HCT116 (cell line): ENCODE measurements around the gene GRIN2C. TPM values are rescaled to one million over a fixed set of nuclear protein-coding genes. Genes with fewer than 3 reads are reported as not detected.

Experiments used
- ATAC-seq: fragments of 200-7000 bp; cut with Tn5 transposase; 2 replicates; pipeline ENCODE4 v1.9.1; 2020; ENCODE audit warnings: mild to moderate bottlenecking, moderate library complexity
- BruUV-seq: library from RNA; stranded (reverse); fragments of 400-500 nt; replicated peaks from 2 replicates; lab custom pipeline; 2021; lab: Mats Ljungman, UMichigan
- CTCF ChIA-PET: fragments of 300-600 bp; sonication (Branson Sonifier 250); formaldehyde crosslinking; loops from one replicate; lab custom pipeline; 2021; ENCODE audit warnings: antibody characterized with exemption; lab: Charles Lee
- POLR2A ChIA-PET: fragments of 300-600, 350-600 bp; sonication (Branson Sonifier 250); formaldehyde crosslinking; loops from one replicate; lab custom pipeline; 2021; ENCODE audit warnings: antibody characterized with exemption; lab: Charles Lee
- RAD21 ChIA-PET, 2 experiments: fragments of 300-600 bp; sonication (Branson Sonifier 250); formaldehyde crosslinking; loops; one replicate each; lab custom pipeline; 2023; ENCODE audit warnings: low total read pairs in 2 of 2; ENCODE audit not compliant: uncharacterized antibody in 2 of 2, unreplicated experiment in 2 of 2, low non-redundant PET in 1 of 2; lab: Charles Lee
- DNase-seq: peaks from one replicate; pipeline ENCODE4 v3.0.0-alpha.2; 2010; ENCODE audit warnings: low read depth, low spot score
- H2AFZ ChIP-seq: fragments of 200-600 bp; shearing (Covaris generic), sonication (generic); 2 replicates; pipeline ENCODE4 v1.6.1; 2017; ENCODE audit warnings: low read depth, mixed run types, mixed read lengths, antibody characterized with exemption, low read length; ENCODE audit not compliant: poor library complexity, severe bottlenecking
- H3K27ac ChIP-seq: 2 replicates; pipeline ENCODE4 v1.5.1; 2012; ENCODE audit warnings: low read depth, low read length
- H3K27me3 ChIP-seq: fragments of 200-600 bp; sonication (generic); 2 replicates; pipeline ENCODE4 v1.6.1; 2016; ENCODE audit warnings: mixed run types, low read length, mixed read lengths; ENCODE audit not compliant: insufficient read depth
- H3K36me3 ChIP-seq, 2 experiments: fragments of 200-500 bp in 1 of 2; fragments of 200-600 bp in 1 of 2; sonication (Bioruptor generic) in 1 of 2; sonication (generic) in 1 of 2; 2 replicates each; pipeline versions ENCODE4 v1.5.1 to v1.6.1; 2014 to 2016; ENCODE audit warnings: low read length in 2 of 2, inconsistent platforms in 1 of 2, mixed read lengths in 1 of 2, mixed run types in 1 of 2; ENCODE audit not compliant: insufficient read depth in 2 of 2, control insufficient read depth in 1 of 2
- H3K4me1 ChIP-seq, 2 experiments: fragments of 200-600 bp in 1 of 2; sonication (generic) in 1 of 2; 2 replicates each; pipeline versions ENCODE4 v1.5.1 to v1.6.1; 2012 to 2017; ENCODE audit warnings: low read length in 2 of 2, inconsistent platforms in 1 of 2, mild to moderate bottlenecking in 1 of 2, mixed read lengths in 1 of 2, mixed run types in 1 of 2, moderate library complexity in 1 of 2; ENCODE audit not compliant: insufficient read depth in 2 of 2, control insufficient read depth in 1 of 2
- H3K4me2 ChIP-seq: fragments of 200-600 bp; sonication (generic); 2 replicates; pipeline ENCODE4 v1.6.1; 2017; ENCODE audit warnings: mixed run types, low read length, mixed read lengths
- H3K4me3 ChIP-seq, 2 experiments: fragments of 200-600 bp in 1 of 2; sonication (generic) in 1 of 2; replicated peaks in 1 of 2; 2 replicates each; pipeline ENCODE4 v1.5.1; 2011 to 2016; ENCODE audit warnings: low read length in 2 of 2, control low read depth in 1 of 2, low read depth in 1 of 2, mild to moderate bottlenecking in 1 of 2, mixed read lengths in 1 of 2, mixed run types in 1 of 2
- H3K79me2 ChIP-seq: fragments of 200-600 bp; sonication (generic); 2 replicates; pipeline ENCODE4 v1.6.1; 2017; ENCODE audit warnings: mild to moderate bottlenecking, mixed run types, low read length, moderate library complexity, mixed read lengths; ENCODE audit not compliant: insufficient read depth
- H3K9ac ChIP-seq: fragments of 200-600 bp; sonication (generic); 2 replicates; pipeline ENCODE4 v1.6.1; 2016; ENCODE audit warnings: low read length, mixed read lengths
- H3K9me2 ChIP-seq: fragments of 200-600 bp; sonication (generic), shearing (Covaris generic); 2 replicates; pipeline ENCODE4 v1.6.1; 2017; ENCODE audit warnings: mixed run types, mild to moderate bottlenecking, moderate library complexity; ENCODE audit not compliant: insufficient read depth
- H3K9me3 ChIP-seq, 2 experiments: fragments of 200-500 bp in 1 of 2; fragments of 200-600 bp in 1 of 2; sonication (Bioruptor generic) in 1 of 2; sonication (generic) in 1 of 2; 2 replicates each; pipeline ENCODE4 v1.6.1; 2014 to 2017; ENCODE audit warnings: low read length in 2 of 2, mixed read lengths in 2 of 2, inconsistent platforms in 1 of 2, low read depth in 1 of 2, mild to moderate bottlenecking in 1 of 2, mixed run types in 1 of 2, moderate library complexity in 1 of 2; ENCODE audit not compliant: control insufficient read depth in 1 of 2, insufficient read depth in 1 of 2
- H4K20me1 ChIP-seq: fragments of 200-600 bp; sonication (generic), shearing (Covaris generic); 2 replicates; pipeline ENCODE4 v1.6.1; 2017; ENCODE audit warnings: mixed run types, mild to moderate bottlenecking, moderate library complexity; ENCODE audit not compliant: insufficient read depth
- ATF3 ChIP-seq: IDR thresholded peaks from 2 replicates; pipeline ENCODE4 v1.6.1; 2012
- CBX3 ChIP-seq: IDR thresholded peaks from 2 replicates; pipeline ENCODE4 v1.6.1; 2012; ENCODE audit warnings: low read depth
- CEBPB ChIP-seq: IDR thresholded peaks from 2 replicates; pipeline ENCODE4 v1.6.1; 2012; ENCODE audit warnings: low read depth
- CTCF ChIP-seq, 3 experiments: fragments of 200-600 bp in 1 of 3; sonication (generic) in 1 of 3; IDR thresholded peaks in 2 of 3; conservative IDR thresholded peaks in 1 of 3; 2 replicates each; pipeline ENCODE4 v1.5.1; 2012 to 2017; ENCODE audit warnings: low read depth in 2 of 3, low read length in 2 of 3, antibody characterized with exemption in 1 of 3, borderline replicate concordance in 1 of 3, control low read depth in 1 of 3, mild to moderate bottlenecking in 1 of 3, mixed read lengths in 1 of 3, mixed run types in 1 of 3, moderate library complexity in 1 of 3; ENCODE audit not compliant: insufficient read depth in 1 of 3
- EGR1 ChIP-seq: IDR thresholded peaks from 2 replicates; pipeline ENCODE4 v1.6.1; 2012; ENCODE audit warnings: low read depth
- ELF1 ChIP-seq: IDR thresholded peaks from 2 replicates; pipeline ENCODE4 v1.6.1; 2012; ENCODE audit warnings: low read depth, borderline replicate concordance
- EZH2 ChIP-seq: fragments of 200-600 bp; sonication (generic); IDR thresholded peaks from 2 replicates; pipeline ENCODE4 v1.6.1; 2017; ENCODE audit warnings: antibody characterized with exemption, mixed run types
- FOSL1 ChIP-seq: IDR thresholded peaks from 2 replicates; pipeline ENCODE4 v1.6.1; 2012; ENCODE audit warnings: low read depth
- JUND ChIP-seq: IDR thresholded peaks from 2 replicates; pipeline ENCODE4 v1.6.1; 2012
- MAX ChIP-seq: IDR thresholded peaks from 2 replicates; pipeline ENCODE4 v1.6.1; 2012
- POLR2A ChIP-seq: IDR thresholded peaks from 2 replicates; pipeline ENCODE4 v1.7.0; 2011; ENCODE audit warnings: borderline replicate concordance; ENCODE audit not compliant: insufficient read depth, insufficient read length; ENCODE audit errors: extremely low read depth
- POLR2AphosphoS5 ChIP-seq: IDR thresholded peaks from 2 replicates; pipeline ENCODE4 v1.6.1; 2011; ENCODE audit warnings: mild to moderate bottlenecking, low read depth, low read length, moderate library complexity
- RAD21 ChIP-seq: IDR thresholded peaks from 2 replicates; pipeline ENCODE4 v1.6.1; 2012; ENCODE audit warnings: low read depth, mild to moderate bottlenecking
- SP1 ChIP-seq: IDR thresholded peaks from 2 replicates; pipeline ENCODE4 v1.6.1; 2012; ENCODE audit warnings: low read depth
- SRF ChIP-seq: IDR thresholded peaks from 2 replicates; pipeline ENCODE4 v1.6.1; 2012; ENCODE audit warnings: low read depth
- YY1 ChIP-seq: IDR thresholded peaks from 2 replicates; pipeline ENCODE4 v1.6.1; 2011; ENCODE audit warnings: low read length, low read depth, moderate library complexity, mild to moderate bottlenecking; ENCODE audit not compliant: insufficient replicate concordance; ENCODE audit errors: extremely low read depth
- ZFX ChIP-seq: fragments of 450-650 bp; IDR thresholded peaks from 2 replicates; pipeline ENCODE4 v1.6.1; 2017
- ZNF274 ChIP-seq: fragments of 200-500 bp; sonication (Bioruptor generic); IDR thresholded peaks from 2 replicates; pipeline ENCODE4 v1.6.1; 2014; ENCODE audit warnings: mild to moderate bottlenecking, low read depth, low read length, inconsistent platforms
- intact Hi-C: fragments of 100-400 bp; cut with micrococcal nuclease; formaldehyde crosslinking; loops from 2 replicates; pipeline ENCODE4 v1.10.0; 2022
- total RNA-seq: library from RNA; stranded (reverse); gene quantifications from one replicate; pipeline ENCODE4 v1.2.1, GENCODE V29; 2021; ENCODE audit not compliant: unreplicated experiment

GRIN2C gene
- total RNA-seq, 1 experiment from 2014 or later, result 2.2 TPM

GRCh38 chr17:74819801-74820436 is 39.8 kb downstream of the GRIN2C start:
- no peak overlapping the region for H3K4me3 ChIP-seq
- CTCF ChIA-PET, result interaction anchor here (1.3 kb wide), 1 partner anchor 23 kb away, joined by 4 read pairs; no protein-coding TSS in a partner anchor
- POLR2A ChIA-PET, result no interaction called here

GRCh38 chr17:74818291-74818938 is 41.3 kb downstream of the GRIN2C start:
- no peaks in the 10 kb centered on the region for H3K36me3 ChIP-seq
- BruUV-seq, result no TSS peak
- intact Hi-C loops, result no loop called here
- no peaks in the 10 kb centered on the region for H3K9me2 ChIP-seq
- H3K4me2 ChIP-seq, result no peak overlapping the region
- ChIA-PET POLR2A (no interaction called here), RAD21 (no interaction called here), CTCF (interaction anchor here (1.4 kb wide), 1 partner anchor 55 kb away, joined by 3 read pairs; no protein-coding TSS in a partner anchor)
- ATAC-seq (no peak), DNase-seq (no peak)
- no peaks in the 10 kb centered on the region for H3K27me3 ChIP-seq
- no peak overlapping the region for H2AFZ ChIP-seq
- no peaks in the 10 kb centered on the region for H4K20me1 ChIP-seq
- H3K9ac ChIP-seq, result no peak overlapping the region
- H3K9me3 ChIP-seq, result no peaks in the 10 kb centered on the region
- H3K27ac ChIP-seq, result no peak overlapping the region
- no peaks in the 10 kb centered on the region for H3K79me2 ChIP-seq
- no peaks in the 10 kb centered on the region for H3K4me1 ChIP-seq
- no peak overlapping the region for H3K4me3 ChIP-seq
- TF ChIP-seq RAD21, result no peak
- TF ChIP-seq ZNF274, result no peak
- no peak for TF ChIP-seq EGR1
- TF ChIP-seq JUND, result no peak
- TF ChIP-seq MAX, result no peak
- no peak for TF ChIP-seq FOSL1
- no peak for TF ChIP-seq CBX3
- TF ChIP-seq ZFX, result no peak
- no peak for TF ChIP-seq POLR2AphosphoS5
- no peak for TF ChIP-seq EZH2
- no peak for TF ChIP-seq CEBPB
- no peak for TF ChIP-seq SRF
- TF ChIP-seq YY1, result no peak
- no peak for TF ChIP-seq POLR2A
- TF ChIP-seq SP1, result no peak
- TF ChIP-seq ELF1, result no peak
- TF ChIP-seq CTCF (IDR thresholded peaks at IDR 0.05 in 2 of 3, conservative IDR thresholded peaks at IDR 0.05 in 1 of 3; ENCODE audit: borderline replicate concordance in 1 of 3, insufficient read depth in 1 of 3, low read depth in 2 of 3, low read length in 2 of 3), result no peak
- no peak for TF ChIP-seq ATF3

More at GRCh38 chr17:74819801-74820436, 39.8 kb downstream of the GRIN2C start:
- Histone ChIP-seq H3K27ac (no peak overlapping the region), H3K27me3 (no peaks in the 10 kb centered on the region), H3K9me3 (no peaks in the 10 kb centered on the region), H3K4me1 (no peaks in the 10 kb centered on the region), H3K9me2 (no peaks in the 10 kb centered on the region), H3K36me3 (no peaks in the 10 kb centered on the region), H3K4me2 (no peak overlapping the region), H3K79me2 (no peaks in the 10 kb centered on the region)
- DNase-seq (no peak), ATAC-seq (no peak)
- RAD21 ChIA-PET, result no interaction called here
- intact Hi-C loops, result no loop called here
- TF ChIP-seq CBX3 (no peak), ELF1 (no peak), POLR2A (no peak), YY1 (no peak), CEBPB (no peak)
- TF ChIP-seq, all 23 proteins: peak for 0
- no peaks in the 10 kb centered on the region for H4K20me1 ChIP-seq
- H2AFZ ChIP-seq, result no peak overlapping the region
- H3K9ac ChIP-seq, result no peak overlapping the region
- no TSS peak for BruUV-seq
